Brain pericyte (primary cell): ENCODE results near the gene KIRREL3.
"Not testable (repeated sequence)": the region's sequence is repeated elsewhere in the genome, so short reads cannot be mapped to it uniquely, and the experiment has no call there.

Source experiments
- DNase-seq: peaks from one replicate; pipeline ENCODE4 v3.0.0-alpha.2; 2012; ENCODE audit warnings: low read depth, low spot score

KIRREL3 gene

DNA sequence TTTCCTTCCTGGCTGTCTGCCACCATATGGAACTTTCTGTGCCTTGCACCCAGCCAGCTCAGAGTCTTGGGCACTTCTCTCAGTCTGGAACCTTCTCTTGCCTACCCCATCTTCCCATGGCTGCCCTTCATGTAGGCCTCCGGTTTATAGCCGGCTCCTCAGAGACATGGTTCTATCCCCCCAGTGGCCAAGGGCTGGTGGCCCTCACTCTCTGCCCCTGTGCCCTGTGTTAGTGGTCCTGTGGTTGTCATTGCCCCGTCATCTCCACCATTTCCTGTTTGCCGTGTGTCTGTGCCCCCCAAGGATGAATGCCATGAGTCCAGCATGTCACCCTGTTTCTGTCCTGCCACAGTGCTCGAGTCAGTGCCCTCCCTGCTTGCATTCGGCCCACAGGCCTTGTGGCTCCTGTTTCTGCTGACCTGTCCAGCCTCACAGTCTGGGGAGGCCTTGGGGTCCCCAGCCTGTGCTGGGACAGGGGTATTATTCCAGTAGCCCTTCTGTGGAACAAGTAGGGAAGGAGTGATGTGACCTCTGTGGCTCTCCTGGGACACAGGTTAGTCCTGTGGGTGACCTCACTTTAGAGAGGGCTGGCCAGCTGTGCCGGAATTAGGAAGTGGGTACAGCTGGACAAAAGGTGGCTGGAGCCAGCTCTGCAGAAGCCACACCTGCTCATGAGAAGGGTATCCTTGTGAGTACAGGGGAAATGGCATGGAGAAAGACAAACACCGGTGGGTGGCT is 614.4 kb downstream of the KIRREL3 start:
- no peak for DNase-seq

DNA sequence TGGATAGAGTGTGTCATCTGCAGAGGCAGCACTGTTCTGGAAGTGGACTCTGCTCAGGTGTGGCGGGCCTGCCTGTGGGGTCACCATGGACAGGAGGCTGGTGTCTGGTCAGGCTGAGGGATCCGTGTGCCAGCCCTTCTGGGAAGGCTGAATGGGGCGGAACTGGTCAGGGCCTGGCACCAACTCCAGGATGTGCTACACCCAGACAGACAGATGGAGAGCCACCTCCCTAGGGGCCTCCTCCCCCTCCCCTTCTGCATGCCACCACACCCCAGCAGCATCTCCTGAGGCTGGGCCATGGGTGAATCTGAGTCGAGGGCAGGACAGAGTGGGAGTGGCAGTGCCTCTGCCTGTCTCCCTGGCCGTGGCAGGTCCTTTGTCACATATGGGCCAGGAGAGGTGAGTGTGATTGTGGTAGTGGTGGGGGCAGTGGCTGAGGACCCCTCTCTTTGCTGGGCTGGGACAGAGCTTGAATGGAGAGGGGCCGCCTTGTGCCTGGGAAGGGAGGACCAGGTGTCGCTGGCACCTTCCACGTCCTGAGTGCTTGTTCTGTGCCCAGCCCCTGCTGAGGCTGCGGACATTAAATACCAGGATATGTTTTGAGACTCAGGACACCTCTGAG is 616.0 kb downstream of the KIRREL3 start:
- no peak for DNase-seq

DNA sequence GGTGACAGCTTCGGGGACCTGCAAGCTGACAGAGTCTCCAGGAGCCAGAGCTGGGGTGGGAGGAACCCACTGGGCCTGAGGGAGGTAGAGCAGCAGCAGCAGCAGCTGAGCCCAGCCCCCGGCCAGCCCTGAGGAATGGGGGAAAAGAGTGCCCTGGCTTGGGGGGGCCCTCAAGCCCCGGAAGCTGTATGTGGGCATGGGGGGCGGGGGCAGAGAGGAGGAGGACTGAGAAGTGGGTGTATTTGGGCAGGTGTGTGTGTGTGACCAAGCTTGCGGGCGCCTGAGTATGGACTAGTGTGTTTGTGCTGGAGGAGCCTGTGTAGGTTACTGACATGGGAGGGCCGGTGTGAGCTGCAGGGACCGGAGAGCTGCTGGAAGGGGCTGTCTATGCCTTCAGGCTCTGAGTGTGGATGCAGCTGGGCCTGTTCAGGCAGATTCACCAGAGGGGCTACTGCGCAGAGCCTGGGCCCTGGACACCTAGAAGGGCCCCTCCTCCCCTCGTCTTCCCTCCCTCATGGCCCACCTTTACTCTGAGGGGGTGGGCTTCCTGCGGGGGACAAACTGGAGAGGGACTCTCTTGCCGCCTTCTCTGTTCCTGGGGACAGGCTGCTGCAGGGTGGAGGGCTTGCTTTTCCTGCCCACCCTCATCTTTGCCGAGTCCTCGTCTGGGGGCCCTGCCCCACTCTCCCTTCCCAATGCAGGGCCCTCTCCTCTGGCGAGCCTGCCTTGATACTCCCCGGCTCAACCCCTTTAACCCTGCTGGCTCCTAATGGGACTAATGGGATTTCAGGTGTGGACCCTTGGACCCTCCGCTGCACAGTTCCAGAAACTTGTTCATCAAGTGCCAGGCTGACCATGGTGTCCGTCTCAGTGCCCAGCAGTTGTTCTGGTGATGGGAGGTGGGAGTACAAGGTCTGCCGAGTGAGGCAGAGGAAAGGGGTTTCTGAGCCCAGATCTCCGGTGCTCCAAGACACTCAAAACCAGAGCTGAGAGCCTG is 616.9 kb downstream of the KIRREL3 start:
- DNase-seq, result no peak

DNA sequence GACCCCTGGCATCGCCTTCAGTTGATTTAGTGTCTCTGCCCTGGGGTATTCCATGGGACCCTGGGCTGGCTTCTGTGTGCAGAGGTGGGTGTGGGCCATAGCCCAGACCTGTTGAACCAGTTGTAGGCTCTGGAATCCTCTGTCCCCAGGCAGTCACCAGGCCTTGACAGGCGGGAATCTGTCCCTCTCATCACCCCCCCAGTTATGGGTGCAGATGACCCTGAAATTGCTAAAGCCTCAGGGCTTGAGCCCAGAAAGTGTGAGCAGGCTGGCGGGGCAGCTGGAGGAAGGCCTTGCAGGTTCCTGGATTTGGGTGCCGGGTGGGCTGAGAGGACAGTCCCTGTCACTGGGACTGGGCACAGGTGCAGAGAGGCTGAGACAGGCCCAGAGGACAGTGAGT is 617.9 kb downstream of the KIRREL3 start:
- not testable (repeated sequence) for DNase-seq

DNA sequence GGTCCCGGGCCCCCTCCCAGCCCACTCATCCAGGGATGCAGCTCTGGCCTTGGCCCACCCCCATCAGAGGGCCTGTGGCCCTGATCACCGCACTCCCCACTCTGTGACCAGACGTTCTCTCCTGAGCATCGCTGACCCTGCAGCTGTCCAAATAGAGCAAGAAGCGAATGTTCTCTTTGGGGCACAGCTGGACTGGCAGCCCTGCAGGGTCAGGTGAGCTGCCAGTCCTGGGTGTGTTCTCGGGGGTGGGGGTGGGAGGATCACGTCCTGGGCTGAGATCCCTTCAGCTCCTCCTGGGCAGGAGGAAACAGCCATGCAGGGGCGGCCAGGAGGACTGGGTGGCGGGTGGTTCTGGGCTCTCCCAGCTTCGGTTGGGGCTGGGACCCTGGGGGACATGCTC is 618.6 kb downstream of the KIRREL3 start:
- DNase-seq, result not testable (repeated sequence)

DNA sequence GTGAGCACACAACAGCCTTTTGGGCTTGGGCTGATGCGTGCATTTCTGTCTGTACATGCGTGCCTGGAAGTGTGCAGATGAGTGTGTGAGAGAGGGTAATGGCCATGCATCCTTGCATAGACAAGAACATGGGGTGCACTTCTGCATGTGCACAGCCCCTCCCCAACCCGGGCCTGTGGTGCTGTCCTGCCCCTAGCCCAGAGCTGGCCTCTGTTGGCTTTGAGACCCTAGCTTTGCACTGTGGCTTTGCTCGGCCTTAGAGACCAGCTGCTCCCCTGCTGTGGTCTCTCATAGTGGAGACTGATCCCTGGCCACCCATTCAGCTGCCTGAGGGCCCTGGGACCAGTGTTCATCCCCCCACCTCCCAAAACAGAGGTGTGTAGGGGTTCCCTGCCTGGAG is 619.7 kb downstream of the KIRREL3 start:
- DNase-seq, result no peak

DNA sequence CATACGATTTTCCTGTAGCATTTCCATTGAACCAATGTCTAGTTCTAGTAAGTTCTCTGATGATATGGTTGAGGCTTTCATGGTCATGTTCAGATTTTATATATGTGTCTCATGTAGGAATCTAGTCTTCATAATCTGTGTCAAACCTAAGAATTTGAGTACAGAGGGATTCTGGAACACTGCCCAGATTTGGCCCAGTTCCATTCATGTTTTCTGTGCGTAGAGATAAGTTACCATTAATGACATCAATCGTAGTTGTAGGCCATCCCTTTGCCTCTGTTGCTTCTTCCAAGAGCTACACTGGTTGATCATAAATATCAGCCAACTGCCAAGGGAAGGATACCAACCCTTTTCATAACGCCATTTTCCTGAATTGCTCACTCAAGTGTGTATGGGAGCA is 621.8 kb downstream of the KIRREL3 start:
- no peak for DNase-seq

DNA sequence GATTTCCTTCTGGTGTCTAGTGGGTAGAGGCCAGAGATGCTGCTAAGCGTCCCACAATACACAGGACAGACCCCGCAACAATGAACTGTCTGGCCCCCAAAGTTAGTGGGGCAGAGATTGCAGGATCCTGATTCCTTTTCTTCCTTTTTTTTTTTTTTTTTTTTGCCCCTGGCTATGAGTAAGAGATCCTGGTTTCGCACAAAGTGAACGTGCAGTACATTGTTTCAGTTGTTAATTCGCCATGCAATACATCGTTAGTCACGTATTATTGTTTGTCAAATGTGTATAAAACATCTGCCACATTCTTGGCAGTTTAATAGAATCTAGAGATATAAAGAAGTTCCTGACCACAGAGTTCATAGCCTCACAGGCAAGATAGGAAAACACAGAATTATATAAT is 624.8 kb downstream of the KIRREL3 start:
- no peak for DNase-seq

DNA sequence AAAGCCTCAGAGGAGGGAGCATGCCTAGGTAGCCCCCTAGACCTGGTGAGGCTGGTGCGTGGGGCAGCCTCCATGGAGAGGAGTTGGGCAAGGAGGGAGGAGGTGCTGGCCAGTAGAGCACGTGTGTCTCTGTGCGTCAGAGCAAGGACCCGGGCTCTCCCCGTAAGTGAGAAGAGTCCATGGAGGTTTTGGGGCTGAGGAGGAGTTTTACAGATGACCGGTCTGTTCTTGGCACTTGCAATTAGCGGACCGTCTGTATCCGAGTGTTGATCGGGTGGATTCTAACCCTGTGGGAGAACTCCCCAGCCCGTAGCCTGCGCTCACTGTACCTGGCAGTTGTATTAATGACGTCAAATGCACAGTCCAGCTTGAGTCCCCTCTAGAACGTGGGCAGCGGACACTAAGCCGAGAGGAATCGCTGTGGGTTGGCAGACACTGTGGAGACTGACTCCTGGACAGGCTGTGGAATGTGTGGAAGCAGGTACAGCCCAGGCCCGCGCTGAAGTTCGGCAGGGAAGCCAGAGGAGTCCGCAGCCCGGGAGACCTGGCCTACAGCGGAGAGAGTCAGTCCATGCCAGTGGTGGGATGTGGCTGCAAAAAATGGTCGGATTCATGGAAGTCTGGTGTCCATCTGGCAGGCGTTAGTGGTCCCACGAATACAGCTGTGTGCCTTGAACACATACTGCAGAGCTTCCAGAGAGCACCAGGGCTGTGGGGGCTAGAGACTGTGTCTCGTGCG is 625.8 kb downstream of the KIRREL3 start:
- not testable (repeated sequence) for DNase-seq

DNA sequence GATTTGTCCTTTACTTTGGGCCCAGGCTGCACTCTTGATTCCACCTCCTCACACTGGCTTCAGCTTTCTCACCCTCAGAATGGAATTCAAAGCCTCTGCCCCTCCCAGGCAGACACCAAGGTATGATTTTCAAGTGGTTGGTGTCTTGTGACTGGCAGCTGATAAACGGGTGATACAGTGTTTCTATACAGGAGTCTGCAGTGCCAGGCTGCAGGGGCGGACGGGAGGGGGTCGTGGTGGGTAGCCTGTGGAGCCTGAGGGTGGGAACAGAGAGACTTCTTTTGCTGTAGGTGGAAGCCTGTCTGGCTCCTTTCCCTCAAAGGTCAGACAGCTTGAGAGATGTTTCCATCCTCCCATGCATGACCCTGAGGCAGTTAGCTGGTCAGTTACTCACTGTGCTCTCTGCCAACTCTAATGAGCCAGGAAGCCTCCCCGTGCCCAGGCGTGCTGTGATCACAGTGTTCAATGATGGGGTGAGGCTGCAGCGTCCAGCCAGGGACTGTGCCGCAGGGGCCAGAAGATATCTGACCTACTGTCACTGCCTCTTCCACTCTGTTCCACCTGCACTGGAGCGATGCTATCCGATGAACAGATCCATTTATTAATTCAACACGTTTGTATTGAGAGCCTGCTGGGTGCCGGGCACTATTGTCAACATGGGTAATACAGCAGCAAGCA is 627.0 kb downstream of the KIRREL3 start:
- DNase-seq, result not testable (repeated sequence)
